ENCODE measurements around the gene ITPR1.
A peak's percentile ranks its signal among the peaks of the same experiment; 100 is the strongest.

ITPR1 gene

GRCh38 chr3:4820296-4821121 lies 327.4 kb downstream of the ITPR1 start:
- POLR2A ChIA-PET: no interaction called here
- Histone ChIP-seq H3K4me3 (ENCODE audit: low read depth, low read length) (no peak overlapping the region), H3K9me3 (ENCODE audit: control insufficient read depth, insufficient read depth, low read depth, low read length) (no peaks in the 10 kb centered on the region), H3K27ac (ENCODE audit: extremely low read depth, low read depth, low read length) (no peak overlapping the region), H3K4me1 (ENCODE audit: control insufficient read depth, insufficient read depth, low read length) (no peaks in the 10 kb centered on the region), H3K36me3 (ENCODE audit: control insufficient read depth in 2 of 2, insufficient read depth in 1 of 2, low read length in 2 of 2) (peaks cover 0 to 30% of the 10 kb centered on the region in 2 experiments; a peak in 1 of 3 replicates)
- no peak for TF ChIP-seq ZNF76 (tag by site-specific recombination; IDR thresholded peaks at IDR 0.05; ENCODE audit: borderline replicate concordance, low read depth)
- TF ChIP-seq ZSCAN23 (tag by site-specific recombination; IDR thresholded peaks at IDR 0.05): no peak
- TF ChIP-seq ZNF48 (tag by site-specific recombination; IDR thresholded peaks at IDR 0.05): no peak
- TF ChIP-seq, protein P1, sequence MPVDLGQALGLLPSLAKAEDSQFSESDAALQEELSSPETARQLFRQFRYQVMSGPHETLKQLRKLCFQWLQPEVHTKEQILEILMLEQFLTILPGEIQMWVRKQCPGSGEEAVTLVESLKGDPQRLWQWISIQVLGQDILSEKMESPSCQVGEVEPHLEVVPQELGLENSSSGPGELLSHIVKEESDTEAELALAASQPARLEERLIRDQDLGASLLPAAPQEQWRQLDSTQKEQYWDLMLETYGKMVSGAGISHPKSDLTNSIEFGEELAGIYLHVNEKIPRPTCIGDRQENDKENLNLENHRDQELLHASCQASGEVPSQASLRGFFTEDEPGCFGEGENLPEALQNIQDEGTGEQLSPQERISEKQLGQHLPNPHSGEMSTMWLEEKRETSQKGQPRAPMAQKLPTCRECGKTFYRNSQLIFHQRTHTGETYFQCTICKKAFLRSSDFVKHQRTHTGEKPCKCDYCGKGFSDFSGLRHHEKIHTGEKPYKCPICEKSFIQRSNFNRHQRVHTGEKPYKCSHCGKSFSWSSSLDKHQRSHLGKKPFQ (tag by site-specific recombination; IDR thresholded peaks at IDR 0.05): no peak
- TF ChIP-seq GFI1B (tag by site-specific recombination; IDR thresholded peaks at IDR 0.05): no peak
- no peak for TF ChIP-seq ELK4 (IDR thresholded peaks at IDR 0.05; ENCODE audit: borderline replicate concordance, low read depth, low read length)
- no peak for TF ChIP-seq SETDB1 (IDR thresholded peaks at IDR 0.05; ENCODE audit: insufficient read length, low read length)
- no peak for TF ChIP-seq OVOL3 (tag by site-specific recombination; IDR thresholded peaks at IDR 0.05)
- peak; percentile 99 for TF ChIP-seq ZIC2 (tag by site-specific recombination; IDR thresholded peaks at IDR 0.05)
- TF ChIP-seq, protein P2, sequence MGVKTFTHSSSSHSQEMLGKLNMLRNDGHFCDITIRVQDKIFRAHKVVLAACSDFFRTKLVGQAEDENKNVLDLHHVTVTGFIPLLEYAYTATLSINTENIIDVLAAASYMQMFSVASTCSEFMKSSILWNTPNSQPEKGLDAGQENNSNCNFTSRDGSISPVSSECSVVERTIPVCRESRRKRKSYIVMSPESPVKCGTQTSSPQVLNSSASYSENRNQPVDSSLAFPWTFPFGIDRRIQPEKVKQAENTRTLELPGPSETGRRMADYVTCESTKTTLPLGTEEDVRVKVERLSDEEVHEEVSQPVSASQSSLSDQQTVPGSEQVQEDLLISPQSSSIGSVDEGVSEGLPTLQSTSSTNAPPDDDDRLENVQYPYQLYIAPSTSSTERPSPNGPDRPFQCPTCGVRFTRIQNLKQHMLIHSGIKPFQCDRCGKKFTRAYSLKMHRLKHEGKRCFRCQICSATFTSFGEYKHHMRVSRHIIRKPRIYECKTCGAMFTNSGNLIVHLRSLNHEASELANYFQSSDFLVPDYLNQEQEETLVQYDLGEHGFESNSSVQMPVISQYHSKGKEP (tag by site-specific recombination; IDR thresholded peaks at IDR 0.05): no peak
- no peak for TF ChIP-seq ZNF221 (tag by site-specific recombination; IDR thresholded peaks at IDR 0.05; ENCODE audit: borderline replicate concordance)
- TF ChIP-seq ZNF621 (tag by site-specific recombination; IDR thresholded peaks at IDR 0.05): no peak
- no peak for TF ChIP-seq ZFP37 (tag by site-specific recombination; IDR thresholded peaks at IDR 0.05)
- no peak for TF ChIP-seq ZXDB (tag by site-specific recombination; IDR thresholded peaks at IDR 0.05)
- TF ChIP-seq ZNF138 (tag by site-specific recombination; IDR thresholded peaks at IDR 0.05; ENCODE audit: borderline replicate concordance): no peak
- no peak for TF ChIP-seq ZNF629 (tag by site-specific recombination; IDR thresholded peaks at IDR 0.05)
- peak; percentile 87 for TF ChIP-seq GLIS1 (tag by site-specific recombination; IDR thresholded peaks at IDR 0.05)
- CTCF ChIA-PET: no interaction called here

DNA sequence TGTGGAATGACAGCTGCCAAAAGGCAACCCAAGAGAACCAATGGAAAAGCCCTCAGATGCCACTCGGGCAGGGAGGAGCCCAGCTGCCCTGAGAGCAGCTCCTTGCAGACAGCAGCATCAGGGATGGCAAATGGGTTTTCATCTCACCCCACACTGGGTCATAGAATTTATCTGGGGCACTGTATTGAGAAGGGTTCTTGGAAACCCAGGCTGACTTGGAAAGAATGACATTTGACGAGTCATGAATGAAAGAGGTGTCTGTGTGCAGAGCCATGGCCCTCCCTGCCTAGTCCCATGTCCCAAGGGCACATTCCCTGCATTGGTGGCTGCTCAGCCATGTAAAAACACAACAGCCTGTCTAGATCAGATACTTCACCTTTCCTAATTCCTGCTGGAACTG lies 328.2 kb downstream of the ITPR1 start:
- H3K9me3 ChIP-seq (ENCODE audit: control insufficient read depth, insufficient read depth, low read depth, low read length): no peaks in the 10 kb centered on the region
- H3K36me3 ChIP-seq (ENCODE audit: control insufficient read depth in 2 of 2, insufficient read depth in 1 of 2, low read length in 2 of 2): peaks cover 0 to 25% of the 10 kb centered on the region in 2 experiments; a peak in 1 of 3 replicates
- H3K27ac ChIP-seq (ENCODE audit: extremely low read depth, low read depth, low read length): no peak overlapping the region
- no peak overlapping the region for H3K4me3 ChIP-seq (ENCODE audit: low read depth, low read length)
- CTCF ChIA-PET: interaction anchor here (1.0 to 1.2 kb wide), 2 partner anchors 109 to 155 kb away, joined by 3 to 4 read pairs; no protein-coding TSS in a partner anchor
- no peaks in the 10 kb centered on the region for H3K4me1 ChIP-seq (ENCODE audit: control insufficient read depth, insufficient read depth, low read length)
- POLR2A ChIA-PET: no interaction called here
- TF ChIP-seq ZNF560 (tag by site-specific recombination; IDR thresholded peaks at IDR 0.05; ENCODE audit: borderline replicate concordance): no peak
- no peak for TF ChIP-seq ZNF112 (tag by site-specific recombination; IDR thresholded peaks at IDR 0.05)
- TF ChIP-seq, protein P3, sequence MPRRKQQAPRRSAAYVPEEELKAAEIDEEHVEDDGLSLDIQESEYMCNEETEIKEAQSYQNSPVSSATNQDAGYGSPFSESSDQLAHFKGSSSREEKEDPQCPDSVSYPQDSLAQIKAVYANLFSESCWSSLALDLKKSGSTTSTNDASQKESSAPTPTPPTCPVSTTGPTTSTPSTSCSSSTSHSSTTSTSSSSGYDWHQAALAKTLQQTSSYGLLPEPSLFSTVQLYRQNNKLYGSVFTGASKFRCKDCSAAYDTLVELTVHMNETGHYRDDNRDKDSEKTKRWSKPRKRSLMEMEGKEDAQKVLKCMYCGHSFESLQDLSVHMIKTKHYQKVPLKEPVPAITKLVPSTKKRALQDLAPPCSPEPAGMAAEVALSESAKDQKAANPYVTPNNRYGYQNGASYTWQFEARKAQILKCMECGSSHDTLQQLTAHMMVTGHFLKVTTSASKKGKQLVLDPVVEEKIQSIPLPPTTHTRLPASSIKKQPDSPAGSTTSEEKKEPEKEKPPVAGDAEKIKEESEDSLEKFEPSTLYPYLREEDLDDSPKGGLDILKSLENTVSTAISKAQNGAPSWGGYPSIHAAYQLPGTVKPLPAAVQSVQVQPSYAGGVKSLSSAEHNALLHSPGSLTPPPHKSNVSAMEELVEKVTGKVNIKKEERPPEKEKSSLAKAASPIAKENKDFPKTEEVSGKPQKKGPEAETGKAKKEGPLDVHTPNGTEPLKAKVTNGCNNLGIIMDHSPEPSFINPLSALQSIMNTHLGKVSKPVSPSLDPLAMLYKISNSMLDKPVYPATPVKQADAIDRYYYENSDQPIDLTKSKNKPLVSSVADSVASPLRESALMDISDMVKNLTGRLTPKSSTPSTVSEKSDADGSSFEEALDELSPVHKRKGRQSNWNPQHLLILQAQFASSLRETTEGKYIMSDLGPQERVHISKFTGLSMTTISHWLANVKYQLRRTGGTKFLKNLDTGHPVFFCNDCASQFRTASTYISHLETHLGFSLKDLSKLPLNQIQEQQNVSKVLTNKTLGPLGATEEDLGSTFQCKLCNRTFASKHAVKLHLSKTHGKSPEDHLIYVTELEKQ (tag by site-specific recombination; IDR thresholded peaks at IDR 0.05; ENCODE audit: borderline replicate concordance): no peak
- TF ChIP-seq ZNF549 (tag by site-specific recombination; IDR thresholded peaks at IDR 0.05): no peak
- no peak for TF ChIP-seq ZNF202 (tag by site-specific recombination; IDR thresholded peaks at IDR 0.05; ENCODE audit: borderline replicate concordance)
- TF ChIP-seq ZNF677 (tag by site-specific recombination; IDR thresholded peaks at IDR 0.05): no peak
- no peak for TF ChIP-seq GFI1B (tag by site-specific recombination; IDR thresholded peaks at IDR 0.05)
- no peak for TF ChIP-seq ZNF341 (tag by site-specific recombination; IDR thresholded peaks at IDR 0.05; ENCODE audit: low read depth)
- no peak for TF ChIP-seq ZNF830 (tag by site-specific recombination; IDR thresholded peaks at IDR 0.05; ENCODE audit: low read depth)
- TF ChIP-seq ZNF600 (tag by site-specific recombination; IDR thresholded peaks at IDR 0.05): no peak
- no peak for TF ChIP-seq ZNF292 (tag by site-specific recombination; IDR thresholded peaks at IDR 0.05; ENCODE audit: borderline replicate concordance, low read depth)
- no peak for TF ChIP-seq ZNF239 (tag by site-specific recombination; IDR thresholded peaks at IDR 0.05)

Data from HEK293 (cell line).